Liver (tissue), 9 donors: ENCODE data around the gene GAS2L3. TPM values are rescaled to one million over a fixed set of nuclear protein-coding genes. Genes with fewer than 3 reads are reported as not detected.

Experiments
- DNase-seq: peaks from one replicate; pipeline ENCODE4 v3.0.0-alpha.2; 2017; ENCODE audit warnings: low spot score
- H3K27ac ChIP-seq, 2 donors: one replicate each; pipeline ENCODE4 v1.7.0; 2013; ENCODE audit warnings: inconsistent platforms in 2 of 2, low read length in 2 of 2, control low read depth in 1 of 2, low read depth in 1 of 2, mild to moderate bottlenecking in 1 of 2
- H3K27me3 ChIP-seq, 4 donors: one replicate each; pipeline versions ENCODE4 v1.6.1 to v1.7.0; 2013; ENCODE audit warnings: low read length in 3 of 4, inconsistent platforms in 1 of 4, mild to moderate bottlenecking in 1 of 4, moderate library complexity in 1 of 4; ENCODE audit not compliant: control insufficient read depth in 4 of 4, insufficient read depth in 4 of 4
- H3K36me3 ChIP-seq, 4 donors: one replicate each; pipeline versions ENCODE4 v1.6.1 to v1.7.0; 2013; ENCODE audit warnings: low read length in 3 of 4, mild to moderate bottlenecking in 3 of 4, low read depth in 1 of 4, moderate library complexity in 1 of 4; ENCODE audit not compliant: control insufficient read depth in 4 of 4, insufficient read depth in 3 of 4
- H3K4me1 ChIP-seq, 4 donors: one replicate each; pipeline versions ENCODE4 v1.6.1 to v1.7.0; 2013; ENCODE audit warnings: low read length in 3 of 4, mild to moderate bottlenecking in 3 of 4, moderate library complexity in 1 of 4; ENCODE audit not compliant: control insufficient read depth in 4 of 4, insufficient read depth in 4 of 4
- H3K4me3 ChIP-seq, 3 donors: one replicate each; pipeline versions ENCODE4 v1.6.1 to v1.7.0; 2013; ENCODE audit warnings: low read length in 3 of 3, control low read depth in 1 of 3, low read depth in 1 of 3, mild to moderate bottlenecking in 1 of 3
- H3K9ac ChIP-seq, 2 donors: one replicate each; pipeline ENCODE4 v1.7.0; 2013; ENCODE audit warnings: low read length in 2 of 2, mild to moderate bottlenecking in 2 of 2, moderate library complexity in 2 of 2, control low read depth in 1 of 2, low read depth in 1 of 2
- H3K9me3 ChIP-seq, 4 donors: one replicate each; pipeline versions ENCODE4 v1.6.1 to v1.7.0; 2013; ENCODE audit warnings: low read length in 3 of 4; ENCODE audit not compliant: control insufficient read depth in 4 of 4
- ATF3 ChIP-seq: IDR thresholded peaks from 2 replicates; pipeline ENCODE4 v1.6.1; 2016; ENCODE audit warnings: antibody characterized with exemption
- EGR1 ChIP-seq, 2 donors: IDR thresholded peaks; 2 replicates each; pipeline ENCODE4 v1.6.1; 2016 to 2018; ENCODE audit warnings: antibody characterized with exemption in 2 of 2, low read depth in 2 of 2
- FOXA1 ChIP-seq: IDR thresholded peaks from 2 replicates; pipeline ENCODE4 v1.6.1; 2016; ENCODE audit warnings: antibody characterized with exemption
- FOXA2 ChIP-seq: IDR thresholded peaks from 2 replicates; pipeline ENCODE4 v1.6.1; 2016; ENCODE audit warnings: antibody characterized with exemption
- GABPA ChIP-seq, 2 donors: IDR thresholded peaks in 1 of 2; conservative IDR thresholded peaks in 1 of 2; 2 replicates each; pipeline ENCODE4 v1.6.1; 2016; ENCODE audit warnings: antibody characterized with exemption in 2 of 2, mild to moderate bottlenecking in 1 of 2, moderate library complexity in 1 of 2
- HNF4A ChIP-seq, 2 donors: conservative IDR thresholded peaks; 2 replicates each; pipeline ENCODE4 v1.6.1; 2016; ENCODE audit warnings: antibody characterized with exemption in 2 of 2, mild to moderate bottlenecking in 2 of 2
- HNF4G ChIP-seq: IDR thresholded peaks from 2 replicates; pipeline ENCODE4 v1.6.1; 2016; ENCODE audit warnings: antibody characterized with exemption
- NR2F2 ChIP-seq: IDR thresholded peaks from 2 replicates; pipeline ENCODE4 v1.6.1; 2016; ENCODE audit warnings: antibody characterized with exemption
- RAD21 ChIP-seq, 2 donors: IDR thresholded peaks; 2 replicates each; pipeline ENCODE4 v1.6.1; 2016; ENCODE audit warnings: antibody characterized with exemption in 2 of 2, mild to moderate bottlenecking in 2 of 2
- REST ChIP-seq: IDR thresholded peaks from 2 replicates; pipeline ENCODE4 v1.6.1; 2016; ENCODE audit warnings: antibody characterized with exemption, mild to moderate bottlenecking
- RXRA ChIP-seq, 2 donors: IDR thresholded peaks; 2 replicates each; pipeline ENCODE4 v1.6.1; 2017 to 2018; ENCODE audit warnings: antibody characterized with exemption in 2 of 2, mild to moderate bottlenecking in 1 of 2
- SP1 ChIP-seq: IDR thresholded peaks from 2 replicates; pipeline ENCODE4 v1.6.1; 2018; ENCODE audit warnings: antibody characterized with exemption, mild to moderate bottlenecking
- TAF1 ChIP-seq: conservative IDR thresholded peaks from 2 replicates; pipeline ENCODE4 v1.6.1; 2016; ENCODE audit warnings: antibody characterized with exemption, mild to moderate bottlenecking
- YY1 ChIP-seq: IDR thresholded peaks from 2 replicates; pipeline ENCODE4 v1.6.1; 2016; ENCODE audit warnings: antibody characterized with exemption, mild to moderate bottlenecking
- ZBTB33 ChIP-seq: IDR thresholded peaks from 2 replicates; pipeline ENCODE4 v1.6.1; 2016; ENCODE audit warnings: antibody characterized with exemption
- WGBS: extraction: QIAGEN DNeasy Blood & Tissue Kit; methylation state at CpG from one replicate; pipeline ENCODE4 v1.1.7; 2013; 5-methylcytosine and 5-hydroxymethylcytosine counted together
- polyA plus RNA-seq, 2 donors: library from polyadenylated mRNA; stranded (reverse) in 1 of 2; unstranded in 1 of 2; fragments of 200-250 nt in 1 of 2; fragments of >200 nt in 1 of 2; fragmentation: Nextera tagmentation in 1 of 2; extraction: Ambion mirVana in 1 of 2; gene quantifications; one replicate each; pipeline versions ENCODE4 v1.2.1 to v1.2.3, GENCODE V29; 2013 to 2015
- total RNA-seq, 2 donors: library from RNA; depleted of rRNA; stranded (reverse); fragments of >200 nt; gene quantifications; one replicate each; pipeline ENCODE4 v1.2.3, GENCODE V29; 2014
- TF ChIP-seq, protein P1 (sequence below): IDR thresholded peaks from 2 replicates; pipeline ENCODE4 v1.6.1; 2016; ENCODE audit warnings: antibody characterized with exemption
- donor health status: healthy.
- donor health status: healthy.
- donor health status: healthy.
- donor health status: healthy.
- donor health status: healthy.

The GAS2L3 gene
- total and polyA plus RNA-seq, 4 donors, result 0.76 to 17.6 (median 2.4) TPM

DNA sequence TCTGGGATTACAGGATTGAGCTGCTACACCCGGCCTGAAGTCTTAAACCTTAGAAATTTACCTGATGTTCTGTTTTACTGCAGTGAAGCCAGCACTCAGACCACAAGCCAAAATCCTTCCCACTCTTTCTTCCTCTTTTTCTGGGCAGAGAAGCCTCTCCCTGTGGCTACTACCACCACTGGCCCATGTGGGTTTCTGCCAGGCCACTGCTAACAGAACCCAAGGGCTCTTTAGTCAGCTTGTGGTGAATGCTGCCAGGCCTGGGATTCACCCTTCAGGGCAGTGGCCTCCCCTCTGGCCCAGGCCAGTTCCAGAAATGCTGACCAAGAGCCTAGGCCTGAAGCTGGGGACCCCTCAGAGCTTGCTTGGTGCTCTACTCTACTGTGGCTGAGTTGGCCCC, 35.3 kb downstream of the GAS2L3 start:
- TF ChIP-seq FOXA1 (no peak), GABPA (IDR thresholded peaks at IDR 0.05 in 1 of 2, conservative IDR thresholded peaks at IDR 0.05 in 1 of 2) (no peak), NR2F2 (no peak), SP1 (no peak), RXRA (IDR thresholded peaks at IDR 0.05) (no peak), ZBTB33 (no peak), YY1 (no peak), ATF3 (no peak), FOXA2 (no peak), TAF1 (no peak), HNF4G (no peak), HNF4A (conservative IDR thresholded peaks at IDR 0.05) (no peak), RAD21 (IDR thresholded peaks at IDR 0.05) (no peak), EGR1 (IDR thresholded peaks at IDR 0.05; ENCODE audit: low read depth in 2 of 2) (no peak), REST (no peak)
- TF ChIP-seq, protein P1, sequence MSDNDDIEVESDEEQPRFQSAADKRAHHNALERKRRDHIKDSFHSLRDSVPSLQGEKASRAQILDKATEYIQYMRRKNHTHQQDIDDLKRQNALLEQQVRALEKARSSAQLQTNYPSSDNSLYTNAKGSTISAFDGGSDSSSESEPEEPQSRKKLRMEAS, result no peak
- no peak for DNase-seq
- H3K4me3 ChIP-seq, result no peak overlapping the region
- H3K27ac ChIP-seq, result no peak overlapping the region
- WGBS, result 94% methylated on average over 1 of the region's 1 CpG
- no peaks in the 10 kb centered on the region for H3K9me3 ChIP-seq
- no peak overlapping the region for H3K9ac ChIP-seq
- H3K36me3 ChIP-seq, result no peaks in the 10 kb centered on the region
- no peaks in the 10 kb centered on the region for H3K4me1 ChIP-seq
- no peaks in the 10 kb centered on the region for H3K27me3 ChIP-seq

GRCh38 chr12:100610666-100611430, 37.4 kb downstream of the GAS2L3 start:
- no peak for TF ChIP-seq REST
- Histone ChIP-seq H3K4me3 (no peak overlapping the region), H3K9ac (no peak overlapping the region), H3K36me3 (no peaks in the 10 kb centered on the region), H3K4me1 (no peaks in the 10 kb centered on the region), H3K27ac (no peak overlapping the region), H3K9me3 (no peaks in the 10 kb centered on the region), H3K27me3 (no peaks in the 10 kb centered on the region)
- WGBS, result 88% methylated on average over 4 of the region's 4 CpGs
- no peak for DNase-seq
